Smooth muscle cell (in vitro differentiated cells): ENCODE measurements around the gene KPNA2. TPM values are rescaled to one million over a fixed set of nuclear protein-coding genes. Genes with fewer than 3 reads are reported as not detected.
"Not testable (repeated sequence)": the region's sequence is repeated elsewhere in the genome, so short reads cannot be mapped to it uniquely, and the experiment has no call there.

Source experiments
- DNase-seq: peaks from one replicate; lab custom pipeline; 2025; ENCODE audit not compliant: unreplicated experiment; lab: John Stamatoyannopoulos, UW
- H2AFZ ChIP-seq: fragments of 200-600 bp; sonication (generic); 2 replicates; pipeline ENCODE4 v1.6.0; 2016; ENCODE audit warnings: antibody characterized with exemption, low read depth, mild to moderate bottlenecking
- H3F3A ChIP-seq: fragments of 200-600 bp; sonication (generic); 2 replicates; pipeline ENCODE4 v1.6.0; 2017; ENCODE audit warnings: antibody characterized with exemption, low read depth
- H3K27ac ChIP-seq: fragments of 200-600 bp; sonication (generic); 2 replicates; pipeline ENCODE4 v1.5.1; 2016; ENCODE audit warnings: low read depth, mild to moderate bottlenecking
- H3K27me3 ChIP-seq: fragments of 200-600 bp; sonication (generic); 2 replicates; pipeline ENCODE4 v1.6.1; 2016; ENCODE audit warnings: low read depth, mild to moderate bottlenecking
- H3K36me3 ChIP-seq: fragments of 200-600 bp; sonication (generic); 2 replicates; pipeline ENCODE4 v1.5.1; 2016; ENCODE audit warnings: low read depth
- H3K4me1 ChIP-seq: fragments of 200-600 bp; sonication (generic); 2 replicates; pipeline ENCODE4 v1.5.1; 2016; ENCODE audit warnings: low read depth
- H3K4me2 ChIP-seq: fragments of 200-600 bp; sonication (generic); 2 replicates; pipeline ENCODE4 v1.6.0; 2016; ENCODE audit warnings: mild to moderate bottlenecking
- H3K4me3 ChIP-seq: fragments of 200-600 bp; sonication (generic); 2 replicates; pipeline ENCODE4 v1.5.1; 2016; ENCODE audit warnings: mild to moderate bottlenecking
- H3K79me2 ChIP-seq: fragments of 200-600 bp; sonication (generic); 2 replicates; pipeline ENCODE4 v1.6.0; 2016; ENCODE audit warnings: low read depth, mild to moderate bottlenecking
- H3K9ac ChIP-seq: fragments of 200-600 bp; sonication (generic); 2 replicates; pipeline ENCODE4 v1.6.0; 2016; ENCODE audit warnings: low read depth
- H3K9me3 ChIP-seq: fragments of 200-600 bp; sonication (generic); replicated peaks from 2 replicates; pipeline ENCODE4 v1.5.1; 2016; ENCODE audit warnings: low read depth
- H4K20me1 ChIP-seq: fragments of 200-600 bp; sonication (generic); 2 replicates; pipeline ENCODE4 v1.6.0; 2016; ENCODE audit warnings: low read depth
- WGBS: methylation state at CpG from one replicate; pipeline ENCODE4 v1.1.7; 2016; ENCODE audit warnings: low lambda C conversion rate; 5-methylcytosine and 5-hydroxymethylcytosine counted together
- polyA plus RNA-seq: library from polyadenylated mRNA; unstranded; fragments of >200 nt; fragmentation: Nextera tagmentation; extraction: Ambion mirVana; gene quantifications from 2 replicates; pipeline ENCODE4 v1.2.1, GENCODE V29; 2016
- total RNA-seq: library from RNA; depleted of rRNA; stranded (reverse); fragments of >200 nt; gene quantifications from 2 replicates; pipeline ENCODE4 v1.2.3, GENCODE V29; 2014
- TF ChIP-seq, protein P1 (sequence below): fragments of 200-600 bp; sonication (generic); IDR thresholded peaks from 2 replicates; pipeline ENCODE4 v1.5.1; 2017; ENCODE audit warnings: borderline replicate concordance, mild to moderate bottlenecking, antibody characterized with exemption; ENCODE audit not compliant: insufficient read depth, poor library complexity, severe bottlenecking

Gene KPNA2
- total and polyA plus RNA-seq, 2 experiments from 2014 or later: 84.6 to 135 TPM

DNA sequence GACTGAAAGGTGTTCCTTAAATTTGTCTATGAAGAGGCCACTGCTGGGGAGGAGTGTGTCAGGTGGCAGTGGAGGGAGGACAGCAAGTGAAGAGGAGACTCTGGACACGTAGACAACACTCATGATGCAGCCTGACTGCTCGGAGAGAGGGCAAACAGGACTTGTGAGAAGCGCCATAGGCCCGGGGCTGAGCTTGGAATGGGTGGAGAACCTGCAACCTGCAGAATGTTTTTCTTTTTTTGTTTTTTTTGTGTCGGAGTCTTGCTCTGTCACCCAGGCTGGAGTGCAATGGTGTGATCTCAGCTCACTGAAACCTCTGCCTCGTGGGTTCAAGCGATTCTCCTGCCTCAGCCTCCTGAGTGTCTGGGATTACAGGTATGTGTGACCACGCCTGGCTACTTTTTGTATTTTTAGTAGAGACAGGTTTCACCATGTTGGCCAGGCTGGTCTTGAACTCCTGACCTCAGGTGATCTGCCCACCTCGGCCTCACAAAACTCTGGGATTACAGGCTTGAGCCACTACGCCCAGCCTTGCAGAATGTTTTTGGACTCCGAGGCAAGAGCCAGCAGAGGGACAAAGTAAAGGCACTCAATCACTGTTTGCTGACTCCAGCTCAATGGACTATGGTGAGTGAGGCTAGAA lies 20.3 kb upstream of the KPNA2 start:
- Histone ChIP-seq H3K9ac (no peak overlapping the region), H3K4me3 (no peak overlapping the region), H3K4me1 (peaks cover under 1% of the 10 kb centered on the region), H3K79me2 (no peaks in the 10 kb centered on the region), H3F3A (peaks cover 1% of the 10 kb centered on the region), H3K9me3 (no peaks in the 10 kb centered on the region), H2AFZ (no peak overlapping the region), H3K27me3 (no peaks in the 10 kb centered on the region), H3K36me3 (no peaks in the 10 kb centered on the region), H3K27ac (no peak overlapping the region), H4K20me1 (no peaks in the 10 kb centered on the region), H3K4me2 (no peak overlapping the region)
- DNase-seq: no peak
- WGBS: 90% methylated on average over 11 of the region's 11 CpGs
- TF ChIP-seq, protein P1, sequence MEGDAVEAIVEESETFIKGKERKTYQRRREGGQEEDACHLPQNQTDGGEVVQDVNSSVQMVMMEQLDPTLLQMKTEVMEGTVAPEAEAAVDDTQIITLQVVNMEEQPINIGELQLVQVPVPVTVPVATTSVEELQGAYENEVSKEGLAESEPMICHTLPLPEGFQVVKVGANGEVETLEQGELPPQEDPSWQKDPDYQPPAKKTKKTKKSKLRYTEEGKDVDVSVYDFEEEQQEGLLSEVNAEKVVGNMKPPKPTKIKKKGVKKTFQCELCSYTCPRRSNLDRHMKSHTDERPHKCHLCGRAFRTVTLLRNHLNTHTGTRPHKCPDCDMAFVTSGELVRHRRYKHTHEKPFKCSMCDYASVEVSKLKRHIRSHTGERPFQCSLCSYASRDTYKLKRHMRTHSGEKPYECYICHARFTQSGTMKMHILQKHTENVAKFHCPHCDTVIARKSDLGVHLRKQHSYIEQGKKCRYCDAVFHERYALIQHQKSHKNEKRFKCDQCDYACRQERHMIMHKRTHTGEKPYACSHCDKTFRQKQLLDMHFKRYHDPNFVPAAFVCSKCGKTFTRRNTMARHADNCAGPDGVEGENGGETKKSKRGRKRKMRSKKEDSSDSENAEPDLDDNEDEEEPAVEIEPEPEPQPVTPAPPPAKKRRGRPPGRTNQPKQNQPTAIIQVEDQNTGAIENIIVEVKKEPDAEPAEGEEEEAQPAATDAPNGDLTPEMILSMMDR: no peak

DNA sequence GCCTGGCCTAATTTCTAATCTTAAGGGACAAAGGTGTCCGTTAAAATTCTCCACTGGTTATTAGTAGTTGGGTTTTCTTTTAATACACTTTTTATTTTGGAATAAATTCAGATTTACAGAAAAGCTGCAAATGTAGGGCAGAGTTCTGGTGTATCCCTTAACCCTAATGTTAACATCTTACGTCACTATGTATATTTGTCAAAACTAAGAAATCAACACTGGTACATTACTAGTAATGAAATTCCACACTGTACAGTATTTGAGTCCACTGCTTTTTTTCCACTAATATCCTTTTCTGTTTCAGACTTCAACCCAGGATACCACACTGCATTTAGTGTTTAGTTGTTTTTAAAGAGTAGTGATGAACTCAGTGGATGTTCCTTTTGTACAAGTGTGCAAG lies 18.7 kb upstream of the KPNA2 start:
- Histone ChIP-seq H3K4me3 (no peak overlapping the region), H2AFZ (no peak overlapping the region), H3K9ac (no peak overlapping the region), H3F3A (peaks cover 4% of the 10 kb centered on the region), H3K9me3 (no peaks in the 10 kb centered on the region), H3K4me1 (peaks cover 7% of the 10 kb centered on the region), H4K20me1 (no peaks in the 10 kb centered on the region), H3K36me3 (no peaks in the 10 kb centered on the region), H3K79me2 (no peaks in the 10 kb centered on the region), H3K27ac (no peak overlapping the region), H3K4me2 (no peak overlapping the region), H3K27me3 (no peaks in the 10 kb centered on the region)
- 97% methylated on average over 2 of the region's 2 CpGs for WGBS
- TF ChIP-seq, protein P1: no peak
- DNase-seq: no peak

DNA sequence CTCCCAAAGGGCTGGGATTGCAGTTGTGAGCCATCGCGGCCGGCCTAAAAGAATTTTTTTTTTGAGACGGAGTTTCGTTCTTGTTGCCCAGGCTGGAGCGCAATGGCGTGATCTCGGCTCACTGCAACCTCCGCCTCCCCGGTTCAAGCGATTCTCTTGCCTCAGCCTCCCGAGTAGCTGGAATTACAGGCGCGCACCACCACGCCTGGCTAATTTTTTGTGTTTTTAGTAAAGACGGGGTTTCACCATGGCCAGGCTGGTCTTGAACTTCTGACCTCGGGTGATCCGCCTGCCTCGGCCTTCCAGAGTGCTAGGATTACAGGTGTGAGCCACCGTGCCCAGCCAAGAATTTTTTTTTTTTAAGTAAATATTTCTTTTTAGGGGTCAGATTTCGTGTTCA lies 17.0 kb upstream of the KPNA2 start:
- not testable (repeated sequence) for H3K79me2 ChIP-seq, H3K27ac ChIP-seq, H3K9me3 ChIP-seq, H3F3A ChIP-seq, DNase-seq, H3K4me3 ChIP-seq, H4K20me1 ChIP-seq, H3K9ac ChIP-seq, H3K4me2 ChIP-seq, H3K4me1 ChIP-seq, H3K36me3 ChIP-seq, H3K27me3 ChIP-seq, H2AFZ ChIP-seq
- 98% methylated on average over 21 of the region's 21 CpGs for WGBS

DNA sequence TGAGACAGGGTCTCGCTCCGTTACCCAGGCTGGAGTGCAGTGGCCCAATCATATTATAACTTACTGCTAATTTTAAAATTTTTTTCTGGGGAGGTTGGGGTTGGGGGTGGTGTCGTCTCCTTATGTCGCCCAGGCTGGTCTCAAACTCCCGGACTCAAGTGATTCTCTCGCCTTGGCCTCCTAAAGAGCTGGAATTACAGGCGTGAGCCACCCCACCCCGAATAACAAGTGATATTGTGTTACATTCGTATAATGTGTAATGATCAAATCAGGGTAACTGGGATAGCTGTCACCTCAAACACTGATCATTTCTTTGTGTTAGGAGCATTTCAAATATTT lies 16.2 kb upstream of the KPNA2 start:
- Histone ChIP-seq H3K4me1 (peaks cover 7% of the 10 kb centered on the region), H3K79me2 (no peaks in the 10 kb centered on the region), H3F3A (peaks cover 4% of the 10 kb centered on the region), H3K36me3 (no peaks in the 10 kb centered on the region), H2AFZ (no peak overlapping the region), H3K9me3 (no peaks in the 10 kb centered on the region), H3K27ac (no peak overlapping the region), H3K4me2 (peak overlapping the region; percentile 23), H3K9ac (no peak overlapping the region), H3K27me3 (no peaks in the 10 kb centered on the region), H4K20me1 (no peaks in the 10 kb centered on the region), H3K4me3 (peak overlapping the region; percentile 67)
- TF ChIP-seq, protein P1: no peak
- no peak for DNase-seq
- 82% methylated on average over 9 of the region's 9 CpGs for WGBS
